PC-3 (cell line): Measurements from ENCODE around the gene CEP76. TPM values are rescaled to one million over a fixed set of nuclear protein-coding genes. Genes with fewer than 3 reads are reported as not detected.

Experiments used
- ATAC-seq: fragments of 200-7000 bp; cut with Tn5 transposase; 2 replicates; pipeline ENCODE4 v1.9.1; 2020; ENCODE audit warnings: mild to moderate bottlenecking, moderate library complexity
- BruUV-seq: library from RNA; stranded (reverse); fragments of 400-500 nt; replicated peaks from 2 replicates; lab custom pipeline; 2021; lab: Mats Ljungman, UMichigan
- CTCF ChIA-PET: fragments of 300-600 bp; sonication (Branson Sonifier 250); formaldehyde crosslinking; loops from one replicate; lab custom pipeline; 2022; ENCODE audit warnings: antibody characterized with exemption; lab: Charles Lee
- POLR2A ChIA-PET: fragments of 300-600 bp; sonication (Branson Sonifier 250); formaldehyde crosslinking; loops from one replicate; lab custom pipeline; 2022; ENCODE audit warnings: antibody characterized with exemption; ENCODE audit not compliant: unreplicated experiment; lab: Charles Lee
- DNase-seq: peaks from one replicate; pipeline ENCODE4 v3.0.0-alpha.2; 2015
- H2AFZ ChIP-seq: fragments of 300-600 bp; sonication (generic); 2 replicates; pipeline ENCODE4 v1.6.0; 2016; ENCODE audit warnings: antibody characterized with exemption, low read length
- H3F3A ChIP-seq: fragments of 300-600 bp; sonication (generic); one replicate; pipeline ENCODE4 v1.6.0; 2017; ENCODE audit warnings: antibody characterized with exemption, low read length, control low read depth, mild to moderate bottlenecking; ENCODE audit not compliant: unreplicated experiment
- H3K27ac ChIP-seq: fragments of 300-600 bp; sonication (generic); 2 replicates; pipeline ENCODE4 v1.5.1; 2016; ENCODE audit warnings: mild to moderate bottlenecking, low read length
- H3K27me3 ChIP-seq: fragments of 300-600 bp; sonication (generic); 2 replicates; pipeline ENCODE4 v1.6.1; 2016; ENCODE audit warnings: low read length, mixed read lengths
- H3K36me3 ChIP-seq: fragments of 300-600 bp; sonication (generic); 2 replicates; pipeline ENCODE4 v1.6.1; 2016; ENCODE audit warnings: low read depth, mixed run types, low read length, mixed read lengths
- H3K4me1 ChIP-seq: fragments of 300-600 bp; sonication (generic); 2 replicates; pipeline ENCODE4 v1.5.1; 2016; ENCODE audit warnings: low read length; ENCODE audit not compliant: insufficient read depth
- H3K4me2 ChIP-seq: fragments of 300-600 bp; sonication (generic); 2 replicates; pipeline ENCODE4 v1.6.0; 2016; ENCODE audit warnings: low read length
- H3K4me3 ChIP-seq: fragments of 300-600 bp; sonication (generic); 2 replicates; pipeline ENCODE4 v1.5.1; 2016; ENCODE audit warnings: mild to moderate bottlenecking, low read length, mixed read lengths
- H3K79me2 ChIP-seq: fragments of 300-600 bp; sonication (generic); 2 replicates; pipeline ENCODE4 v1.6.1; 2017; ENCODE audit warnings: low read length, mixed read lengths
- H3K9ac ChIP-seq: fragments of 300-600 bp; sonication (generic); 2 replicates; pipeline ENCODE4 v1.6.0; 2016; ENCODE audit warnings: mild to moderate bottlenecking, low read length
- H3K9me2 ChIP-seq: fragments of 300-600 bp; sonication (generic); replicated peaks from 2 replicates; pipeline ENCODE4 v1.6.1; 2016; ENCODE audit warnings: mixed run types, low read length, mixed read lengths
- H3K9me3 ChIP-seq: fragments of 300-600 bp; sonication (generic); 2 replicates; pipeline ENCODE4 v1.6.1; 2016; ENCODE audit warnings: low read length, mixed read lengths
- H4K20me1 ChIP-seq: fragments of 300-600 bp; sonication (generic); 2 replicates; pipeline ENCODE4 v1.6.1; 2016; ENCODE audit warnings: low read length, mixed read lengths
- CTCF ChIP-seq: fragments of 300-600 bp; sonication (generic); conservative IDR thresholded peaks from 2 replicates; pipeline ENCODE4 v1.5.1; 2017; ENCODE audit warnings: antibody characterized with exemption, low read depth, mild to moderate bottlenecking, low read length
- EZH2 ChIP-seq: fragments of 300-600 bp; sonication (generic); IDR thresholded peaks from one replicate; pipeline ENCODE4 v1.6.1; 2017; ENCODE audit warnings: antibody characterized with exemption, mild to moderate bottlenecking, low read length; ENCODE audit not compliant: unreplicated experiment
- EZH2phosphoT487 ChIP-seq: fragments of 300-600 bp; sonication (generic); IDR thresholded peaks from 2 replicates; pipeline ENCODE4 v1.6.1; 2018; ENCODE audit warnings: mild to moderate bottlenecking, antibody characterized with exemption, low read length, borderline replicate concordance
- intact Hi-C: fragments of 100-400 bp; cut with micrococcal nuclease; formaldehyde crosslinking; loops from 2 replicates; pipeline ENCODE4 v1.9.0; 2023
- total RNA-seq: library from RNA; depleted of rRNA; stranded (reverse); fragments of >200 nt; gene quantifications from 2 replicates; pipeline ENCODE4 v1.2.3, GENCODE V29; 2014

The CEP76 gene
- total RNA-seq, 1 experiment from 2014 or later = 25.1 TPM

- ChIA-PET CTCF (no interaction called here), POLR2A (no interaction called here)
- intact Hi-C loops = loop anchor here (2.0 to 5.0 kb wide), 2 partner anchors 14 to 179 kb away; no protein-coding TSS in a partner anchor
- peaks cover 48% of the 10 kb centered on the region for H3K4me1 ChIP-seq
- ATAC-seq (no peak), DNase-seq (no peak)
- H3K9me2 ChIP-seq = no peaks in the 10 kb centered on the region
- H3F3A ChIP-seq = no peaks in the 10 kb centered on the region
- no peak for TF ChIP-seq CTCF
- TF ChIP-seq EZH2 = no peak
- no peak for TF ChIP-seq EZH2phosphoT487
- H4K20me1 ChIP-seq = peaks cover 27% of the 10 kb centered on the region
- H2AFZ ChIP-seq = peak overlapping the region; percentile 53
- peak overlapping the region; percentile 78 for H3K4me3 ChIP-seq
- no peaks in the 10 kb centered on the region for H3K9me3 ChIP-seq
- peak overlapping the region; percentile 6 for H3K27ac ChIP-seq
- peaks cover 68% of the 10 kb centered on the region for H3K79me2 ChIP-seq
- peak overlapping the region; percentile 81 for H3K4me2 ChIP-seq
- peak overlapping the region; percentile 73 for H3K9ac ChIP-seq
- no peaks in the 10 kb centered on the region for H3K27me3 ChIP-seq
- BruUV-seq = TSS peak; percentile 66
- H3K36me3 ChIP-seq = no peaks in the 10 kb centered on the region
Measured at GRCh38 chr18:12656605-12656937, 46.0 kb downstream of the CEP76 start.

- Histone ChIP-seq H3K27ac (no peak overlapping the region), H3F3A (no peaks in the 10 kb centered on the region), H3K27me3 (no peaks in the 10 kb centered on the region), H2AFZ (no peak overlapping the region), H3K4me3 (peak overlapping the region; percentile 78; the same call in 1 of the 2 replicates), H3K9me3 (no peaks in the 10 kb centered on the region), H3K9me2 (no peaks in the 10 kb centered on the region), H3K4me1 (peaks cover 41% of the 10 kb centered on the region), H4K20me1 (peaks cover 26% of the 10 kb centered on the region), H3K79me2 (peaks cover 82% of the 10 kb centered on the region), H3K9ac (no peak overlapping the region), H3K4me2 (peak overlapping the region; percentile 81), H3K36me3 (no peaks in the 10 kb centered on the region)
- no peak for ATAC-seq
- DNase-seq = no peak
- no peak for TF ChIP-seq EZH2phosphoT487
- TF ChIP-seq CTCF = no peak
- TF ChIP-seq EZH2 = no peak
- CTCF ChIA-PET = no interaction called here
- intact Hi-C loops = loop anchor here (5.0 kb wide), 1 partner anchor 178 kb away; no protein-coding TSS in a partner anchor
- BruUV-seq = no TSS peak
- POLR2A ChIA-PET = no interaction called here
Measured at GRCh38 chr18:12654971-12655370, 47.6 kb downstream of the CEP76 start.

- Histone ChIP-seq H2AFZ (no peak overlapping the region), H3K4me3 (no peak overlapping the region), H3K79me2 (peaks cover 91% of the 10 kb centered on the region), H3K4me2 (peak overlapping the region; percentile 20; the same call in 1 of the 2 replicates), H3K27me3 (no peaks in the 10 kb centered on the region), H3F3A (no peaks in the 10 kb centered on the region), H3K36me3 (no peaks in the 10 kb centered on the region), H3K9me3 (no peaks in the 10 kb centered on the region), H3K4me1 (peaks cover 28% of the 10 kb centered on the region), H3K9me2 (no peaks in the 10 kb centered on the region), H4K20me1 (peaks cover 26% of the 10 kb centered on the region), H3K27ac (no peak overlapping the region), H3K9ac (no peak overlapping the region)
- no TSS peak for BruUV-seq
- DNase-seq (peak; percentile 30), ATAC-seq (peak; percentile 31)
- TF ChIP-seq EZH2phosphoT487 = no peak
- TF ChIP-seq CTCF = no peak
- TF ChIP-seq EZH2 = no peak
- intact Hi-C loops = no loop called here
- ChIA-PET CTCF (no interaction called here), POLR2A (interaction anchor here (0.6 kb wide), 1 partner anchor 12 kb away, joined by 3 read pairs; no protein-coding TSS in a partner anchor)
Measured at GRCh38 chr18:12652861-12653401, 49.6 kb downstream of the CEP76 start.
